Spleen (tissue), 11 donors: ENCODE results near the gene NOS1AP. TPM values are rescaled to one million over a fixed set of nuclear protein-coding genes. Genes with fewer than 3 reads are reported as not detected.
A peak's percentile ranks its signal among the peaks of the same experiment; 100 is the strongest.

Experiments used
- DNase-seq: peaks from one replicate; pipeline ENCODE4 v3.0.0-alpha.2; 2020
- H3K27ac ChIP-seq, 8 donors: fragments of 200-600 bp; sonication (generic) in 7 of 8; 1 replicate in 4 of 8; 2 replicates in 4 of 8; pipeline versions ENCODE4 v1.5.0 to v1.8.0; 2016 to 2021; ENCODE audit warnings: inconsistent platforms in 4 of 8, mild to moderate bottlenecking in 4 of 8, moderate library complexity in 1 of 8
- H3K27me3 ChIP-seq, 7 donors: fragments of 200-600 bp; sonication (generic) in 6 of 7; replicated peaks in 1 of 7; 1 replicate in 4 of 7; 2 replicates in 3 of 7; pipeline versions ENCODE4 v1.5.0 to v1.8.0; 2016 to 2021; ENCODE audit warnings: inconsistent platforms in 3 of 7, mild to moderate bottlenecking in 1 of 7
- H3K36me3 ChIP-seq, 6 donors: fragments of 200-600 bp; sonication (generic) in 5 of 6; 1 replicate in 4 of 6; 2 replicates in 2 of 6; pipeline versions ENCODE4 v1.5.0 to v1.8.0; 2016 to 2021; ENCODE audit warnings: inconsistent platforms in 2 of 6
- H3K4me1 ChIP-seq, 6 donors: fragments of 200-600 bp; sonication (generic) in 5 of 6; 1 replicate in 3 of 6; 2 replicates in 3 of 6; pipeline versions ENCODE4 v1.5.0 to v1.8.0; 2016 to 2021; ENCODE audit warnings: inconsistent platforms in 3 of 6
- H3K4me3 ChIP-seq, 8 donors: fragments of 200-600 bp; sonication (generic) in 7 of 8; 1 replicate in 4 of 8; 2 replicates in 4 of 8; pipeline versions ENCODE4 v1.5.0 to v1.8.0; 2016 to 2021; ENCODE audit warnings: inconsistent platforms in 4 of 8, mild to moderate bottlenecking in 4 of 8, moderate library complexity in 2 of 8
- H3K9me3 ChIP-seq, 8 donors: fragments of 200-600 bp; sonication (generic) in 7 of 8; 1 replicate in 4 of 8; 2 replicates in 4 of 8; pipeline versions ENCODE4 v1.5.0 to v1.8.0; 2016 to 2021; ENCODE audit warnings: inconsistent platforms in 4 of 8
- POLR2A ChIP-seq, 3 donors: fragments of 450-650 bp; IDR thresholded peaks; one replicate each; pipeline ENCODE4 v1.5.1; 2017; ENCODE audit warnings: antibody characterized with exemption in 3 of 3, mild to moderate bottlenecking in 1 of 3
- POLR2AphosphoS5 ChIP-seq, 3 donors: sonication (generic); formaldehyde crosslinking; IDR thresholded peaks; one replicate each; pipeline ENCODE4 v1.5.1; 2017; ENCODE audit warnings: antibody characterized with exemption in 3 of 3
- WGBS, 5 donors: extraction: QIAGEN DNeasy Blood & Tissue Kit in 3 of 5; methylation state at CpG; one replicate each; pipeline versions ENCODE4 v1.1.5 to v1.1.7; 2013 to 2018; 5-methylcytosine and 5-hydroxymethylcytosine counted together
- intact Hi-C: fragments of 100-400 bp; cut with DNase I; formaldehyde crosslinking; loops from one replicate; pipeline ENCODE4 v1.15.0; 2023; ENCODE audit warnings: low total_unique reads
- polyA plus RNA-seq, 3 donors: library from polyadenylated mRNA; stranded (reverse); fragments of 200-250 nt; gene quantifications; one replicate each; pipeline ENCODE4 v1.2.1, GENCODE V29; 2013
- total RNA-seq, 7 donors: library from RNA; depleted of rRNA in 3 of 7; stranded (reverse); fragments of >200 nt in 3 of 7; fragmentation: NEBNext Ultra II Directional in 4 of 7; extraction: Animal tissue kit (Norgen Biotek cat#: 25700) in 4 of 7; gene quantifications; one replicate each; pipeline versions ENCODE4 v1.1.0 to v1.2.1, GENCODE V29; 2016 to 2021
- TF ChIP-seq, protein P1 (sequence below), 11 experiments: fragments of 200-600 bp in 7 of 11; fragments of 450-650 bp in 4 of 11; sonication (generic) in 4 of 11; IDR thresholded peaks in 8 of 11; conservative IDR thresholded peaks in 3 of 11; 1 replicate in 7 of 11; 2 replicates in 4 of 11; pipeline versions ENCODE4 v1.4.0 to v1.8.0; 2016 to 2021; ENCODE audit warnings: antibody characterized with exemption in 11 of 11, inconsistent platforms in 4 of 11, mild to moderate bottlenecking in 1 of 11
- donor health status: healthy with polysubstance abuse.
- donor health status: DM: no; HTN: no; CAD: no; lungs with moderate emphysema.
- donor health status: DM: no; HTN: no; CAD: no.
- donor health status: Bipolar disorder and iron deficiency.
- donor health status: healthy.
- donor health status: DM: no; HTN: no; CAD: no.
- donor health status: DM: yes; HTN: yes; CAD: no.

The NOS1AP gene
- total and polyA plus RNA-seq, 10 donors, result 0.16 to 1.7 (median 0.60) TPM; not detected in 2

DNA sequence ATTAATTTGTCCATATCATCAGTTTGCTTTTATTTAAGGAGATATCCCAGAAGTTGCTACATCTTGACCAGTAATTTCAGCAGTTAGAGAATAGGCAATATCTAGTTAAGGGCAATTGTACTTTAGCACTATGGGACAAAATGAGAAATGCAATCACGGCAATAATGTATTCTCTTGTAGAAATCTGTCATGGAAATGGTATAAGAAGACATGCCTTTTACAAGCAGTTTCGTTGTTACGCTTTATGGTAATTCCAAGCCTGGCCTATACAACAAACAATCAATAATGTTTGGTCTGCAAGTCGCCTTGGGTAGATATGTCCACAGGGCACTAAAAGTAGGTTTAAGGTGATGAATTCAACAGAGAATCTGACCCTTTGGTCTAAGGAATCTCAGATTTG, 1.2 kb upstream of the NOS1AP start:
- Histone ChIP-seq H3K4me1 (peaks cover 3 to 23% (median 16%) of the 10 kb centered on the region in 6 donors), H3K36me3 (no peaks in the 10 kb centered on the region), H3K4me3 (peak overlapping the region in 1 of 8 donors; percentile 75), H3K27ac (no peak overlapping the region), H3K9me3 (no peaks in the 10 kb centered on the region), H3K27me3 (peaks cover 0 to 97% (median 23%) of the 10 kb centered on the region in 7 donors)
- no peak for DNase-seq
- intact Hi-C loops, result no loop called here
- 94 to 99% (median 97%) methylated on average over 4 of the region's 4 CpGs for WGBS, 5 donors
- TF ChIP-seq POLR2AphosphoS5 (IDR thresholded peaks at IDR 0.05) (no peak), POLR2A (IDR thresholded peaks at IDR 0.05) (no peak)
- TF ChIP-seq, protein P1, sequence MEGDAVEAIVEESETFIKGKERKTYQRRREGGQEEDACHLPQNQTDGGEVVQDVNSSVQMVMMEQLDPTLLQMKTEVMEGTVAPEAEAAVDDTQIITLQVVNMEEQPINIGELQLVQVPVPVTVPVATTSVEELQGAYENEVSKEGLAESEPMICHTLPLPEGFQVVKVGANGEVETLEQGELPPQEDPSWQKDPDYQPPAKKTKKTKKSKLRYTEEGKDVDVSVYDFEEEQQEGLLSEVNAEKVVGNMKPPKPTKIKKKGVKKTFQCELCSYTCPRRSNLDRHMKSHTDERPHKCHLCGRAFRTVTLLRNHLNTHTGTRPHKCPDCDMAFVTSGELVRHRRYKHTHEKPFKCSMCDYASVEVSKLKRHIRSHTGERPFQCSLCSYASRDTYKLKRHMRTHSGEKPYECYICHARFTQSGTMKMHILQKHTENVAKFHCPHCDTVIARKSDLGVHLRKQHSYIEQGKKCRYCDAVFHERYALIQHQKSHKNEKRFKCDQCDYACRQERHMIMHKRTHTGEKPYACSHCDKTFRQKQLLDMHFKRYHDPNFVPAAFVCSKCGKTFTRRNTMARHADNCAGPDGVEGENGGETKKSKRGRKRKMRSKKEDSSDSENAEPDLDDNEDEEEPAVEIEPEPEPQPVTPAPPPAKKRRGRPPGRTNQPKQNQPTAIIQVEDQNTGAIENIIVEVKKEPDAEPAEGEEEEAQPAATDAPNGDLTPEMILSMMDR (IDR thresholded peaks at IDR 0.05 in 8 of 11, conservative IDR thresholded peaks at IDR 0.05 in 3 of 11), result no peak

DNA sequence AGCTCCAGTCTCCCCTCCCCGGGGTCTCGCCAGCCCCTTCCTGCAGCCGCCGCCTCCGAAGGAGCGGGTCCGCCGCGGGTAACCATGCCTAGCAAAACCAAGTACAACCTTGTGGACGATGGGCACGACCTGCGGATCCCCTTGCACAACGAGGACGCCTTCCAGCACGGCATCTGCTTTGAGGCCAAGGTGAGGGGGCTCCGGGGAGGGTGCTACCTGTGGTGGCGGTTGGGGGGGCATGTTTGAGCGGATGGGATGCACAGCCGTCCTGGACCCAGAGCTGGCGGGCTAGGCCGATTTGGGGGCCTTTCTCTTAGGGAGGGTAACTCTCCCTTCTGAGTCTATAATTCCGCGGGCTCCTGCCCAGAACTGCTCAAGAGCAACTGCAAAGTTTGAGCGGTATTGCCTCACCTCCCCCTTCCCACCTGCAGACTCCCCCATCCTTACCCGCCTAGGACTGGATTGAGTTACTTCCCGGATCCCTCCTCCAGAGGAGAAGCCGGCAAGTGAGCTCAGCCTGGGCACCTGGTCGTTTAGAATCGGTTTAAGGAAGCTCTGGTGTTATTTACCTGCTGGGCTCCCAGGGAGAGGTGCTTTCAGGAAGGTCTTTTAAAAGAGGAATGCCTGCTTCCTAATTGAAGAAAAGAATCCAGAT, 730 bp downstream of the NOS1AP start:
- 2% methylated on average over 10 to 29 of the region's 29 CpGs for WGBS, 5 donors
- peak overlapping the region; percentile 51 to 79 (median 67) for H3K4me3 ChIP-seq
- intact Hi-C loops, result no loop called here
- TF ChIP-seq POLR2AphosphoS5 (IDR thresholded peaks at IDR 0.05) (no peak), POLR2A (IDR thresholded peaks at IDR 0.05) (no peak)
- TF ChIP-seq, protein P1 (IDR thresholded peaks at IDR 0.05 in 8 of 11, conservative IDR thresholded peaks at IDR 0.05 in 3 of 11), result no peak
- H3K9me3 ChIP-seq, result no peaks in the 10 kb centered on the region
- H3K27ac ChIP-seq, result peak overlapping the region in 2 of 8 donors; percentile 42 to 77
- H3K36me3 ChIP-seq, result no peaks in the 10 kb centered on the region
- peaks cover 3 to 26% (median 16%) of the 10 kb centered on the region in 6 donors for H3K4me1 ChIP-seq
- DNase-seq, result no peak
- peaks cover 0 to 94% (median 18%) of the 10 kb centered on the region in 7 donors for H3K27me3 ChIP-seq

- TF ChIP-seq POLR2AphosphoS5 (IDR thresholded peaks at IDR 0.05) (no peak), POLR2A (IDR thresholded peaks at IDR 0.05) (no peak)
- TF ChIP-seq, protein P1 (IDR thresholded peaks at IDR 0.05 in 8 of 11, conservative IDR thresholded peaks at IDR 0.05 in 3 of 11), result no peak
- Histone ChIP-seq H3K4me1 (peaks cover 3 to 26% (median 16%) of the 10 kb centered on the region in 6 donors), H3K27me3 (peaks cover 0 to 94% (median 18%) of the 10 kb centered on the region in 7 donors), H3K9me3 (no peaks in the 10 kb centered on the region), H3K36me3 (no peaks in the 10 kb centered on the region), H3K27ac (no peak overlapping the region), H3K4me3 (peak overlapping the region in 3 of 8 donors; percentile 68 to 79 (median 75))
- 31 to 40% (median 36%) methylated on average over 7 of the region's 7 CpGs for WGBS, 5 donors
- intact Hi-C loops, result no loop called here
- DNase-seq, result no peak
These were observed 1.3 kb downstream of the NOS1AP start for GRCh38 chr1:162070825-162071224.

- DNase-seq, result no peak
- Histone ChIP-seq H3K27ac (no peak overlapping the region), H3K27me3 (peaks cover 0 to 90% (median 18%) of the 10 kb centered on the region in 7 donors), H3K36me3 (no peaks in the 10 kb centered on the region), H3K4me3 (no peak overlapping the region), H3K4me1 (peaks cover 3 to 26% (median 16%) of the 10 kb centered on the region in 6 donors), H3K9me3 (no peaks in the 10 kb centered on the region)
- WGBS, 5 donors, result 66 to 83% (median 79%) methylated on average over 3 of the region's 3 CpGs
- intact Hi-C loops, result no loop called here
- TF ChIP-seq POLR2A (IDR thresholded peaks at IDR 0.05) (no peak), POLR2AphosphoS5 (IDR thresholded peaks at IDR 0.05) (no peak)
- TF ChIP-seq, protein P1 (IDR thresholded peaks at IDR 0.05 in 8 of 11, conservative IDR thresholded peaks at IDR 0.05 in 3 of 11), result no peak
These were observed 3.2 kb downstream of the NOS1AP start for GRCh38 chr1:162072740-162073139.
